Epithelial cell of proximal tubule (primary cell): Measurements from ENCODE around the gene CIBAR2. TPM values are rescaled to one million over a fixed set of nuclear protein-coding genes. Genes with fewer than 3 reads are reported as not detected.
"Not testable (repeated sequence)": the region's sequence is repeated elsewhere in the genome, so short reads cannot be mapped to it uniquely, and the experiment has no call there.

Experiments
- DNase-seq: peaks from one replicate; pipeline ENCODE4 v3.0.0-alpha.2; 2011; ENCODE audit warnings: low read depth
- H3K4me3 ChIP-seq: 2 replicates; pipeline ENCODE4 v1.5.1; 2011; ENCODE audit warnings: low read depth, mild to moderate bottlenecking, low read length
- total RNA-seq: library from RNA; depleted of rRNA; stranded (reverse); fragments of >200 nt; gene quantifications from 2 replicates; pipeline ENCODE4 v1.2.3, GENCODE V29; 2015
- TF ChIP-seq, protein P1 (sequence below): conservative IDR thresholded peaks from 2 replicates; pipeline ENCODE4 v1.5.1; 2012; ENCODE audit warnings: low read depth, mild to moderate bottlenecking, low read length

The CIBAR2 gene
- total RNA-seq, 1 donor from 2014 or later: not detected

DNA sequence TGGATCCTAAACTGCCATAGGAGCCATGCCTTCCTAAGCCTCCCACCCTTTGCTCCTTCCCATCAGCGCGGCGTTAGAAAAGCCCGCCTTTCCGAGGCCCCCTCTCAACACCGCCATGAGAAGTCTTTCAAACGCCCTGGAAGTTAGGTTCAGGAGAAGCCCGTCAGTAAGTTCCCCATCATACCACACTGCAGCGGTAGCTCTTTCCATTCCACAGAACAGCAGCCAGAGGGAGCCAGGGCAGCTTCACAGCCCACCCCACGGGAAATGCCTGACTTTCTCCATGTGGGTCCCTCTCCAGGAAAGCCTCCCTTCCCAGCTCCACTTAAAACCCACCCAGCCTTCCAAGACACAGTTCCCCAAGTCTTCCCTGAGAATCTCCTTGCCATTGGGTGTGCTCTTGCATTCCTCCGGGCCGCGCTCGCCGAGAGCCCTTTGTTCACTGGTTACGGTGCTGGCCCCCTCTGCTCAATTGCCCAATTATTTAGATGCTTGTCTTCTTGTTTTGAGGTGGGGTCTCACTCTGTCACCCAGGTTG lies 56.0 kb downstream of the CIBAR2 start:
- TF ChIP-seq, protein P1, sequence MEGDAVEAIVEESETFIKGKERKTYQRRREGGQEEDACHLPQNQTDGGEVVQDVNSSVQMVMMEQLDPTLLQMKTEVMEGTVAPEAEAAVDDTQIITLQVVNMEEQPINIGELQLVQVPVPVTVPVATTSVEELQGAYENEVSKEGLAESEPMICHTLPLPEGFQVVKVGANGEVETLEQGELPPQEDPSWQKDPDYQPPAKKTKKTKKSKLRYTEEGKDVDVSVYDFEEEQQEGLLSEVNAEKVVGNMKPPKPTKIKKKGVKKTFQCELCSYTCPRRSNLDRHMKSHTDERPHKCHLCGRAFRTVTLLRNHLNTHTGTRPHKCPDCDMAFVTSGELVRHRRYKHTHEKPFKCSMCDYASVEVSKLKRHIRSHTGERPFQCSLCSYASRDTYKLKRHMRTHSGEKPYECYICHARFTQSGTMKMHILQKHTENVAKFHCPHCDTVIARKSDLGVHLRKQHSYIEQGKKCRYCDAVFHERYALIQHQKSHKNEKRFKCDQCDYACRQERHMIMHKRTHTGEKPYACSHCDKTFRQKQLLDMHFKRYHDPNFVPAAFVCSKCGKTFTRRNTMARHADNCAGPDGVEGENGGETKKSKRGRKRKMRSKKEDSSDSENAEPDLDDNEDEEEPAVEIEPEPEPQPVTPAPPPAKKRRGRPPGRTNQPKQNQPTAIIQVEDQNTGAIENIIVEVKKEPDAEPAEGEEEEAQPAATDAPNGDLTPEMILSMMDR: no peak
- no peak for DNase-seq
- H3K4me3 ChIP-seq: no peak overlapping the region

- TF ChIP-seq, protein P1: no peak
- no peak for DNase-seq
These were observed 56.6 kb downstream of the CIBAR2 start for GRCh38 chr16:85055493-85056210.

GRCh38 chr16:85054948-85055492 lies 57.3 kb downstream of the CIBAR2 start:
- DNase-seq: no peak
- H3K4me3 ChIP-seq: no peak overlapping the region
- TF ChIP-seq, protein P1: no peak

More at GRCh38 chr16:85055493-85056210, 56.6 kb downstream of the CIBAR2 start:
- H3K4me3 ChIP-seq: no peak overlapping the region

- H3K4me3 ChIP-seq, DNase-seq: not testable (repeated sequence)
These were observed 58.0 kb downstream of the CIBAR2 start for GRCh38 chr16:85054321-85054720.

DNA sequence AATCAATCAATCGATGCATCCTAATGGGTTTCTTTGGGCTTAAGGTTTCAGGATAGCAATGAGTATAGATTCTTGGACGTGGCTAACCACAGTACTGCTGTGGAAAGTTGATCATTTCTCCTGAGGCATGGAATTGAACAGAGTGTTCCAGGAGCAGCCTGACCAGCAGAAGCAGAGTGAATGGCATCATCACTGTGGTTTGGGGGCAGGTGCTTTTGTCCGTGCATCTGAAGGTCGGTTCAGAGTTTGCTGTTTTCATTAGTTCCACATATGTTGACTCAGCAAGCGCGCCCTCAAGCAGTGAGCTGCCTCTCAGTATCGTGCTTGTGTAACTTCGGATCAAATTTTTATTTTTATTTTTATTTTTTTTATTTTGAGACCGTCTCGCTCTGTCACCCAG lies 59.7 kb downstream of the CIBAR2 start:
- DNase-seq: no peak
- TF ChIP-seq, protein P1: no peak
- H3K4me3 ChIP-seq: no peak overlapping the region

GRCh38 chr16:85051683-85052082 lies 60.6 kb downstream of the CIBAR2 start:
- no peak for DNase-seq
- TF ChIP-seq, protein P1: no peak
- H3K4me3 ChIP-seq: no peak overlapping the region

GRCh38 chr16:85051067-85051581 lies 61.1 kb downstream of the CIBAR2 start:
- H3K4me3 ChIP-seq: no peak overlapping the region
- no peak for DNase-seq
- TF ChIP-seq, protein P1: no peak
